Skeletal muscle tissue (tissue), 4 donors: Measurements from ENCODE around the gene CNIH3. TPM values are rescaled to one million over a fixed set of nuclear protein-coding genes. Genes with fewer than 3 reads are reported as not detected.
"Not testable (repeated sequence)": the region's sequence is repeated elsewhere in the genome, so short reads cannot be mapped to it uniquely, and the experiment has no call there.

ENCODE experiments used
- H3K27ac ChIP-seq: one replicate; pipeline ENCODE4 v1.7.0; 2013; ENCODE audit warnings: mild to moderate bottlenecking, low read depth, low read length, inconsistent platforms
- H3K27me3 ChIP-seq, 3 donors: one replicate each; pipeline ENCODE4 v1.7.0; 2013; ENCODE audit warnings: low read length in 3 of 3; ENCODE audit not compliant: control insufficient read depth in 3 of 3, insufficient read depth in 3 of 3
- H3K36me3 ChIP-seq, 3 donors: one replicate each; pipeline ENCODE4 v1.7.0; 2013; ENCODE audit warnings: low read length in 3 of 3; ENCODE audit not compliant: control insufficient read depth in 3 of 3, insufficient read depth in 3 of 3
- H3K4me1 ChIP-seq, 3 donors: one replicate each; pipeline ENCODE4 v1.7.0; 2013; ENCODE audit warnings: low read length in 3 of 3, mild to moderate bottlenecking in 3 of 3; ENCODE audit not compliant: control insufficient read depth in 3 of 3, insufficient read depth in 3 of 3
- H3K4me3 ChIP-seq, 3 donors: one replicate each; pipeline ENCODE4 v1.7.0; 2013; ENCODE audit warnings: low read length in 3 of 3
- H3K9ac ChIP-seq, 3 donors: one replicate each; pipeline ENCODE4 v1.7.0; 2013; ENCODE audit warnings: low read length in 3 of 3, mild to moderate bottlenecking in 3 of 3, moderate library complexity in 2 of 3, low read depth in 1 of 3
- H3K9me3 ChIP-seq, 3 donors: one replicate each; pipeline ENCODE4 v1.7.0; 2013; ENCODE audit warnings: low read length in 3 of 3; ENCODE audit not compliant: control insufficient read depth in 3 of 3
- total RNA-seq: library from RNA; depleted of rRNA; stranded (reverse); fragments of >200 nt; gene quantifications from one replicate; pipeline ENCODE4 v1.2.3, GENCODE V29; 2014
- donor health status: Osteomylitis.

CNIH3 gene
- total RNA-seq, 1 donor from 2014 or later = 4.2 TPM

DNA sequence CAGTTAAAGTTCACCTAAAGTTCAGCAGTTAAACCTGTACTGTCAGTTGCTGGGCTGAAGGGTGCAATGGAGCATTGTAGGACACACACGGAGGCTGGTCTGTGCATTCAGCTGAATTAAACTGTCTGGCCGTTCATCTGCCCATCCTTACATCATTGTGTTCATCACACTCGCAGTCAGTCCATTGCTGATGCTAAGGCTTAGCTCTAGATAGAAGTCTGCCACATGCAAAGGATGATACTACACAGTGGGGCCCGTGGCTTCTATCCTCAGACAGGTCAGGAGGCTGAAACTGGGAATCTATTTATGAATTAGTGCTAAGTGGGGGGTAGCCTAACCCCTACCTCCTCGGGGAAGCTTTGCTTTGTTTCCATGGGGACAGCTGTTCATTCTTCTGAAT, 60.4 kb downstream of the CNIH3 start:
- H3K9me3 ChIP-seq = no peaks in the 10 kb centered on the region
- H3K36me3 ChIP-seq = no peaks in the 10 kb centered on the region
- H3K9ac ChIP-seq = no peak overlapping the region
- peaks cover 6 to 12% (median 6%) of the 10 kb centered on the region in 3 donors for H3K4me1 ChIP-seq
- no peak overlapping the region for H3K4me3 ChIP-seq
- H3K27me3 ChIP-seq = peaks cover 0 to 2% (median 0%) of the 10 kb centered on the region in 3 donors
- no peak overlapping the region for H3K27ac ChIP-seq

DNA sequence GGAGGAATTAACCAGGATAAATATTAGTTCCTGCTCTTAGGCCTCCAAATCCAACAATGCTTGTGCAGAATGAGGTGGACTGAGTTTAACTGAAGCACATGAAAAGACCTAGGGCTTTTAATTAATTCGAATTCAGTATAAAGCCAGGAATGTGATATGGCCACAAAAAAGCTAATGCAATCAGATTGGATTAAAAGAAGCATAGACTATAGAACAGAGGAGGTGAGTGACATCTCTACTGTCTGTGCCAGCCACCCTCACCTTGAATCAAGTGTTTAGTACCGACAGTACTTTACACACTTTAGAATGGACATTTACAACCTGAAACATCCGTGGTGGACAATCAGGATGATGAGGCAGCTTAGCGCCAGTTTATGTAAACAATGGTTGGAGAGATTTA, 62.1 kb downstream of the CNIH3 start:
- Histone ChIP-seq H3K27me3 (peaks cover 0 to 2% (median 0%) of the 10 kb centered on the region in 3 donors), H3K4me3 (no peak overlapping the region), H3K27ac (no peak overlapping the region), H3K4me1 (peaks cover 3 to 7% (median 4%) of the 10 kb centered on the region in 3 donors), H3K9ac (no peak overlapping the region), H3K9me3 (no peaks in the 10 kb centered on the region), H3K36me3 (no peaks in the 10 kb centered on the region)

DNA sequence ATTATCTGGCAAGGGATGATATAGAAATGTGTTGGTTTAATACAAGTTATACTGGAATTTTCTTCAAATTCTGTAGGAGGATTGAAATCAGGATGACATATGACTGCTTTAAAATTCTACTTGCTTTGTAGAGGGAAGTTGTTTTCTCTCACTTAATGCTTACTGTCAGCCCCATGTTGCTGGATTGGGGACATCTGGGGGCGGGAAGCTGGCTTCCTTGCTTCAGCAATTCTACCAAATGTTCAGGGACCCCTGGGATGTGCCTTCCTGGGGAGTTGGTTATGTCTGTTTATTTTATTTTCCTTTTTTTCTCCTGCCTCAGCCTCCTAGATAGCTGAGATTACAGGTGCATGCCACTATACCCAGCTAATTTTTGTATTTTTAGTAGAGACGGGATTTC, 63.5 kb downstream of the CNIH3 start:
- H3K4me1 ChIP-seq = no peaks in the 10 kb centered on the region
- H3K27me3 ChIP-seq = peaks cover 0 to 2% (median 0%) of the 10 kb centered on the region in 3 donors
- H3K9me3 ChIP-seq = no peaks in the 10 kb centered on the region
- H3K9ac ChIP-seq = no peak overlapping the region
- H3K4me3 ChIP-seq = no peak overlapping the region
- no peaks in the 10 kb centered on the region for H3K36me3 ChIP-seq
- H3K27ac ChIP-seq = no peak overlapping the region

DNA sequence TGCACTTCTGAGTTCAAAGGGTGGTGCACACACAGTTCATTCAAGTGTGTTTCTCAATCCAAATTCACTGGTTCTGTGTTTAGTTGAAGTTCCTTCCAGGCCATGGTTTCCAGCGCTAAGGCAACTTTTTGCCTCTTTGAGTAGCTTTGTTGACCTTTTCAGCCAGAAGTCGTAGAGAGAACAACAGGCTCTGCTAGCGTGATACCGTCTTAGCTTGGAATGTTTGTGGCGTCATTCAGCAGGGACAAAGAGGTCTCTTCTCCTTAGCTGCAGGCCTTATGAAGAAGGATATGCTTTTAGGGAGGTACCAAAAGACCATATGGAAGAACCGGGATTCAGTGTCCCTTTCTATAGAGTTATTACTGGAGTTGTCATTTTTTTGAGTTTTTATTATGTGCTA, 65.7 kb downstream of the CNIH3 start:
- Histone ChIP-seq H3K4me1 (no peaks in the 10 kb centered on the region), H3K9ac (no peak overlapping the region), H3K36me3 (no peaks in the 10 kb centered on the region), H3K4me3 (no peak overlapping the region), H3K27me3 (peaks cover 0 to 2% (median 0%) of the 10 kb centered on the region in 3 donors), H3K27ac (no peak overlapping the region), H3K9me3 (no peaks in the 10 kb centered on the region)

DNA sequence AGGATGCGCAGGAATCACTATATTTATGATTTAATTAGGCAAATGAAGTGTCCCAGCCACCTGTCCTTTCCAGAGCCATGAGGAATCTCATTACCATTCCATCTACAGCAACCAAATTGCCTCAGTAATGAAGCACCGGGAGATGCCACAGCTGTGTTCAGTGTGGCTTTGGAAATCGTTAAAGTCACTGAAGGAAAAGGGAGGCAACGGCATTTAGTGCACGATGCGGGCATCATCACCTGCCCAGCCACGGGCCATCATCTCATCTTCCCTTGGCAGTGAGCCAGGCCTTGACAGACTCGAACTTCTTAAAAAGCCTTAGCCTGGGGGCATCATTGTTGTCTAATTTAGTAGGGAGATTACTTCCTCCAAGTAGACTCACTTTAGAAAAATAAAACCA, 67.8 kb downstream of the CNIH3 start:
- Histone ChIP-seq H3K27me3 (peaks cover 0 to 2% (median 0%) of the 10 kb centered on the region in 3 donors), H3K4me3 (no peak overlapping the region), H3K27ac (no peak overlapping the region), H3K36me3 (no peaks in the 10 kb centered on the region), H3K9ac (no peak overlapping the region), H3K4me1 (no peaks in the 10 kb centered on the region), H3K9me3 (no peaks in the 10 kb centered on the region)

DNA sequence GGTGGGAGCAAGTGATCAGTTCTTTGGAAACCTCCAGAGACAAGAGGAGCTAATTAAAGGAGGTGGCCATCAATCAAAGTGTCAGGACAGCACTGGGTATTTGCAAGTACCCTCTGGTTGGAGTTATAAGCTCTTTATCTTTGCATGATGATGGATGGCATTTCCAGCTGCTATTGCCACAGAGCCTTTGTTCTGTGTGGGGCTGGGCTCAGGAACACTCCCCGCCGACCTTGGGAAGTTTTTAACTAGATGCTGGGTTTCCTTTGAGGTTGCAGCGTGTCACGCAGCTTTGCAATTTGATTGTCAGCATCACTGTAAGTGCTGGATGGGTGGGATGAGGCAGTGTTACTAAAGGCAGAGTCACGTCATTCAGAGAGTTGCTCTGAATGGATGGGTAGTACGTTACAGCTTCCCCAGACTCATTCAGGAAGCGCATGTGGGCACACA, 68.9 kb downstream of the CNIH3 start:
- Histone ChIP-seq H3K9me3 (no peaks in the 10 kb centered on the region), H3K9ac (no peak overlapping the region), H3K27me3 (peaks cover 0 to 2% (median 0%) of the 10 kb centered on the region in 3 donors), H3K4me1 (no peaks in the 10 kb centered on the region), H3K36me3 (no peaks in the 10 kb centered on the region), H3K27ac (no peak overlapping the region), H3K4me3 (no peak overlapping the region)

DNA sequence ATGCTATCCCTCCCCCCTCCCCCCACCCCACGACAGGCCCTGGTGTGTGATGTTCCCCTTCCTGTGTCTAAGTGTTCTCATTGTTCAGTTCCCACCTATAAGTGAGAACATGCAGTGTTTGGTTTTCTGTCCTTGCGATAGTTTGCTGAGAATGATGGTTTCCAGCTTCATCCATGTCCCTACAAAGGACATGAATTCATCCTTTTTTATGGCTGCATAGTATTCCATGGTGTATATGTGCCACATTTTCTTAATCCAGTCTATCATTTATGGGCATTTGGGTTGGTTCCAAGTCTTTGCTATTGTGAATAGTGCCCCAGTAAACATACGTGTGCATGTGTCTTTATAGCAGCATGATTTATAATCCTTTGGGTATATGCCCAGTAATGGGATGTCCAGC, 70.0 kb downstream of the CNIH3 start:
- not testable (repeated sequence) for H3K4me3 ChIP-seq, H3K36me3 ChIP-seq, H3K9me3 ChIP-seq, H3K4me1 ChIP-seq, H3K27me3 ChIP-seq, H3K9ac ChIP-seq, H3K27ac ChIP-seq

DNA sequence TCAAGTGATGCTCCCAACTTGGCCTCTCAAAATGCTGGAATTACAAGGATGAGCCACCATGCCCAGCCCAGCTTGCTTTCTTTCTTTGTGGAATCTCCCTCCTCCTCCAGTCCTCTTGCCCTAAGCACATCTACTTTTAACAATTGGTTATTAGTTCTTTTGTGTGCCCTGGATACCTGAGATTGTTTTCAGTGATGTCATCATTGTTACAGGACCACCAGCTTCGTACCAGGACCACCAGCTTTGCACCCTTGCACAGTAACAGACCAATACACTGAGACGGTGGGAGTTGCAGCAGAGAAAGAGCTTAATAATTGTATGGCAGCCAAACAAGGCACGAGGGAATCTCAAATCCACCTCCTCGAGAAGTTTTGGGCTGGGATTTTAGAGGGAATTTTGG, 71.3 kb downstream of the CNIH3 start:
- H3K36me3 ChIP-seq = no peaks in the 10 kb centered on the region
- no peak overlapping the region for H3K9ac ChIP-seq
- H3K4me3 ChIP-seq = no peak overlapping the region
- no peaks in the 10 kb centered on the region for H3K4me1 ChIP-seq
- H3K27me3 ChIP-seq = no peaks in the 10 kb centered on the region
- H3K27ac ChIP-seq = no peak overlapping the region
- H3K9me3 ChIP-seq = no peaks in the 10 kb centered on the region

DNA sequence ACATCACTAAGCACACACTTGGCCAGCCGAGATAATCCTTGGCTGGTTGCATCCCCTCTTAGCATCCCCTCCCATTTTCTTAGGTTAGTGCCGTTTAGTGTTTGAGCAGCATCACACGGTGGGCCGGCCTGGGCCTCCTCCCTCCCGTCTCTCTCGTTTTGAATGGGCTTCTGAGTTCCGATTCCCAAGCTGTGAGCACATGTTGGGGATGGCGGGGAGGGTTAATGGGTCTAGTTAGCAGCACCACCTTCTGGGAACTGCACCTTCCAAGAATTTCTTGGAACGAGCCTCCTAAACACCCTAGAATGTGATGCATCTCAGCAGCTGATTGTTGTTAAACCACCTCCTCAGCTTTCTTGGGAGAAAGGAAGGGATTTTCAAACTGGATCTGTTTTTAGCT, 73.3 kb downstream of the CNIH3 start:
- Histone ChIP-seq H3K9ac (no peak overlapping the region), H3K27ac (no peak overlapping the region), H3K27me3 (no peaks in the 10 kb centered on the region), H3K4me3 (no peak overlapping the region), H3K4me1 (no peaks in the 10 kb centered on the region), H3K36me3 (no peaks in the 10 kb centered on the region), H3K9me3 (no peaks in the 10 kb centered on the region)

DNA sequence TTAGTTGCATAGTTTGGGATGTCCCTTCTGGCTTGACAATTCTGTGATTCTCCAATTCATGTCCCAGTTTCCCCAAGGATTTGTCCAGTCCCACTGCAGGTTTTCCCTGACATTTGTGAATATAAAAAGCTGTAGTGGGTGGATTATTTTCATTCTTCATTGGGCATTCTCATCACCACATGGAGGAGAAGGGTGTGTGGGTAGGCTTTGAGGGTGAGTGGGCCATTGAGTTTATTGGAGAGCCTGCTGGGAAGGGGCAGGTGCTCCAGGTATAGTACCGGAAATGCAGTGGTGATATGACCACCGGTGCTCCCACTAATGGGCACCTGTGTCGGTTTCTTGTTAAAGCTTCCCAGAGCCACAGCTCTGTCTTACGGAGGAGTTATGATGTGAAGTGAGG, 74.5 kb downstream of the CNIH3 start:
- Histone ChIP-seq H3K27me3 (no peaks in the 10 kb centered on the region), H3K4me3 (no peak overlapping the region), H3K4me1 (no peaks in the 10 kb centered on the region), H3K36me3 (no peaks in the 10 kb centered on the region), H3K9me3 (no peaks in the 10 kb centered on the region), H3K27ac (no peak overlapping the region), H3K9ac (no peak overlapping the region)
